DND-41 (cell line): Measurements from ENCODE around the gene COL4A1.

ENCODE experiments used
- ATAC-seq: fragments of 200-7000 bp; cut with Tn5 transposase; 3 replicates; pipeline ENCODE4 v1.9.1; 2021; ENCODE audit warnings: low read depth; ENCODE audit not compliant: insufficient read depth
- DNase-seq: peaks from one replicate; pipeline ENCODE4 v3.0.0-alpha.2; 2020
- H2AFZ ChIP-seq: 2 replicates; pipeline ENCODE4 v1.6.0; 2012; ENCODE audit warnings: low read depth, low read length
- H3K27ac ChIP-seq: 2 replicates; pipeline ENCODE4 v1.5.1; 2012; ENCODE audit warnings: low read length, inconsistent platforms
- H3K27me3 ChIP-seq: fragments of 200-600 bp; sonication (generic); 2 replicates; pipeline ENCODE4 v1.6.0; 2012; ENCODE audit warnings: low read length, mild to moderate bottlenecking, inconsistent platforms; ENCODE audit not compliant: insufficient read depth, poor library complexity
- H3K36me3 ChIP-seq: 2 replicates; pipeline ENCODE4 v1.5.1; 2012; ENCODE audit warnings: low read length, inconsistent platforms; ENCODE audit not compliant: insufficient read depth
- H3K4me1 ChIP-seq: 2 replicates; pipeline ENCODE4 v1.5.1; 2012; ENCODE audit warnings: mild to moderate bottlenecking, low read length; ENCODE audit not compliant: insufficient read depth
- H3K4me2 ChIP-seq: 2 replicates; pipeline ENCODE4 v1.6.0; 2012; ENCODE audit warnings: mild to moderate bottlenecking, moderate library complexity, low read length, inconsistent platforms; ENCODE audit not compliant: insufficient read depth
- H3K4me3 ChIP-seq, 2 experiments: fragments of 200-600 bp in 1 of 2; shearing (Covaris generic) in 1 of 2; 2 replicates each; pipeline ENCODE4 v1.5.1; 2012 to 2016; ENCODE audit warnings: inconsistent platforms in 2 of 2, low read length in 2 of 2, mild to moderate bottlenecking in 2 of 2, low read depth in 1 of 2, moderate library complexity in 1 of 2
- H3K79me2 ChIP-seq: 2 replicates; pipeline ENCODE4 v1.6.0; 2012; ENCODE audit warnings: low read length, inconsistent platforms; ENCODE audit not compliant: insufficient read depth
- H3K9ac ChIP-seq: 2 replicates; pipeline ENCODE4 v1.6.0; 2012; ENCODE audit warnings: low read depth, mild to moderate bottlenecking, inconsistent platforms, low read length, moderate library complexity
- H3K9me3 ChIP-seq: 2 replicates; pipeline ENCODE4 v1.5.1; 2012; ENCODE audit warnings: low read length, moderate library complexity, mild to moderate bottlenecking, inconsistent platforms; ENCODE audit not compliant: insufficient read depth, severe bottlenecking
- H4K20me1 ChIP-seq: 2 replicates; pipeline ENCODE4 v1.6.0; 2012; ENCODE audit warnings: low read length; ENCODE audit not compliant: insufficient read depth
- CTCF ChIP-seq: IDR thresholded peaks from 2 replicates; pipeline ENCODE4 v1.5.1; 2012; ENCODE audit warnings: borderline replicate concordance, low read length, moderate library complexity, mild to moderate bottlenecking; ENCODE audit not compliant: poor library complexity, severe bottlenecking; ENCODE audit errors: extremely low read depth
- EZH2 ChIP-seq: IDR thresholded peaks from 3 replicates; pipeline ENCODE4 v1.6.1; 2012; ENCODE audit warnings: borderline replicate concordance, low read depth, mild to moderate bottlenecking, moderate library complexity, low read length, inconsistent platforms; ENCODE audit not compliant: severe bottlenecking

Gene COL4A1

GRCh38 chr13:110225003-110225402 is 82.0 kb downstream of the COL4A1 start:
- no peak overlapping the region for H3K4me3 ChIP-seq
- H3K4me2 ChIP-seq, result no peak overlapping the region
- H4K20me1 ChIP-seq, result peaks cover 10% of the 10 kb centered on the region; the same call in 1 of the 2 replicates
- DNase-seq (no peak), ATAC-seq (no peak)
- no peak overlapping the region for H3K9ac ChIP-seq
- H3K9me3 ChIP-seq, result no peaks in the 10 kb centered on the region
- H3K27me3 ChIP-seq, result peaks cover 19% of the 10 kb centered on the region
- H3K27ac ChIP-seq, result no peak overlapping the region
- no peak overlapping the region for H2AFZ ChIP-seq
- no peak for TF ChIP-seq CTCF
- no peak for TF ChIP-seq EZH2
- no peaks in the 10 kb centered on the region for H3K79me2 ChIP-seq
- no peaks in the 10 kb centered on the region for H3K36me3 ChIP-seq
- H3K4me1 ChIP-seq, result no peaks in the 10 kb centered on the region

- Histone ChIP-seq H4K20me1 (peaks cover 6% of the 10 kb centered on the region; the same call in 1 of the 2 replicates), H3K9me3 (no peaks in the 10 kb centered on the region), H3K4me1 (no peaks in the 10 kb centered on the region), H2AFZ (no peak overlapping the region), H3K27me3 (peaks cover 16% of the 10 kb centered on the region), H3K4me2 (no peak overlapping the region), H3K27ac (no peak overlapping the region), H3K79me2 (no peaks in the 10 kb centered on the region), H3K9ac (no peak overlapping the region), H3K36me3 (no peaks in the 10 kb centered on the region), H3K4me3 (no peak overlapping the region)
- ATAC-seq, result no peak
- no peak for TF ChIP-seq CTCF
- no peak for TF ChIP-seq EZH2
- no peak for DNase-seq
Observed at GRCh38 chr13:110224519-110224918, 82.4 kb downstream of the COL4A1 start.

GRCh38 chr13:110221406-110222117 is 85.4 kb downstream of the COL4A1 start:
- H2AFZ ChIP-seq, result no peak overlapping the region
- no peaks in the 10 kb centered on the region for H3K4me1 ChIP-seq
- no peaks in the 10 kb centered on the region for H3K79me2 ChIP-seq
- no peak for TF ChIP-seq EZH2
- TF ChIP-seq CTCF, result no peak
- H3K27me3 ChIP-seq, result peaks cover 23% of the 10 kb centered on the region
- ATAC-seq (no peak), DNase-seq (no peak)
- H3K4me2 ChIP-seq, result no peak overlapping the region
- H3K9ac ChIP-seq, result no peak overlapping the region
- H4K20me1 ChIP-seq, result peaks cover 6% of the 10 kb centered on the region; the same call in 1 of the 2 replicates
- H3K27ac ChIP-seq, result no peak overlapping the region
- no peaks in the 10 kb centered on the region for H3K36me3 ChIP-seq
- no peaks in the 10 kb centered on the region for H3K9me3 ChIP-seq
- no peak overlapping the region for H3K4me3 ChIP-seq
